ENCODE data around the gene RETN. TPM values are rescaled to one million over a fixed set of nuclear protein-coding genes. Genes with fewer than 3 reads are reported as not detected.

RETN gene
- total RNA-seq, 1 experiment from 2014 or later: not detected

GRCh38 chr19:7705387-7706187 is 36.7 kb downstream of the RETN start (continued):
- TF ChIP-seq POLR2A (IDR thresholded peaks at IDR 0.05; ENCODE audit: borderline replicate concordance, extremely low read depth, insufficient read depth, insufficient read length): no peak
- no peak for TF ChIP-seq EZH2 (IDR thresholded peaks at IDR 0.05)
- no peak for TF ChIP-seq SIN3A (IDR thresholded peaks at IDR 0.05; ENCODE audit: low read depth)

GRCh38 chr19:7706188-7706954 is 37.5 kb downstream of the RETN start:
- POLR2A ChIA-PET: no interaction called here
- intact Hi-C loops (cut with micrococcal nuclease): no loop called here
- no peaks in the 10 kb centered on the region for H3K9me3 ChIP-seq (ENCODE audit: control insufficient read depth in 1 of 2, insufficient read depth in 1 of 2, low read depth in 1 of 2, low read length in 2 of 2)
- H3K9me2 ChIP-seq (ENCODE audit: insufficient read depth): no peaks in the 10 kb centered on the region
- RAD21 ChIA-PET (ENCODE audit: low non-redundant PET in 1 of 2, low total read pairs in 2 of 2, uncharacterized antibody in 2 of 2, unreplicated experiment in 2 of 2): no interaction called here
- no peaks in the 10 kb centered on the region for H3K4me1 ChIP-seq (ENCODE audit: control insufficient read depth in 1 of 2, insufficient read depth in 2 of 2, low read length in 2 of 2)
- no peaks in the 10 kb centered on the region for H3K79me2 ChIP-seq (ENCODE audit: insufficient read depth, low read length)
- no peak overlapping the region for H3K4me3 ChIP-seq (replicated peaks in 1 of 2; ENCODE audit: low read depth in 1 of 2, low read length in 2 of 2)
- H3K27me3 ChIP-seq (ENCODE audit: insufficient read depth, low read length): no peaks in the 10 kb centered on the region
- H3K27ac ChIP-seq (ENCODE audit: low read depth, low read length): no peak overlapping the region
- ATAC-seq (no peak), DNase-seq (ENCODE audit: low read depth, low spot score) (no peak)
- no peak for TF ChIP-seq ZNF274 (IDR thresholded peaks at IDR 0.05; ENCODE audit: low read depth, low read length)
- TF ChIP-seq FOSL1 (IDR thresholded peaks at IDR 0.05; ENCODE audit: low read depth): no peak
- TF ChIP-seq SIN3A (IDR thresholded peaks at IDR 0.05; ENCODE audit: low read depth): no peak
- TF ChIP-seq MAX (IDR thresholded peaks at IDR 0.05): no peak
- CTCF ChIA-PET: no interaction called here
- H3K36me3 ChIP-seq (ENCODE audit: control insufficient read depth in 1 of 2, insufficient read depth in 2 of 2, low read length in 2 of 2): no peaks in the 10 kb centered on the region
- no peak overlapping the region for H3K9ac ChIP-seq (ENCODE audit: low read length)
- H4K20me1 ChIP-seq (ENCODE audit: insufficient read depth): no peaks in the 10 kb centered on the region
- no TSS peak for BruUV-seq (replicated peaks)
- H2AFZ ChIP-seq (ENCODE audit: low read depth, low read length, poor library complexity, severe bottlenecking): no peak overlapping the region
- H3K4me2 ChIP-seq (ENCODE audit: low read length): no peak overlapping the region
